ENCODE measurements around the gene ITM2B. TPM values are rescaled to one million over a fixed set of nuclear protein-coding genes. Genes with fewer than 3 reads are reported as not detected.

Gene ITM2B
- total RNA-seq, 2 experiments from 2014 or later = 305 to 323 TPM

- no peak overlapping the region for H3K4me3 ChIP-seq (ENCODE audit: low read length)
- no peaks in the 10 kb centered on the region for H3K27me3 ChIP-seq (ENCODE audit: control insufficient read depth in 1 of 2, insufficient read depth in 2 of 2, low read length in 2 of 2)
- TF ChIP-seq, protein P1, sequence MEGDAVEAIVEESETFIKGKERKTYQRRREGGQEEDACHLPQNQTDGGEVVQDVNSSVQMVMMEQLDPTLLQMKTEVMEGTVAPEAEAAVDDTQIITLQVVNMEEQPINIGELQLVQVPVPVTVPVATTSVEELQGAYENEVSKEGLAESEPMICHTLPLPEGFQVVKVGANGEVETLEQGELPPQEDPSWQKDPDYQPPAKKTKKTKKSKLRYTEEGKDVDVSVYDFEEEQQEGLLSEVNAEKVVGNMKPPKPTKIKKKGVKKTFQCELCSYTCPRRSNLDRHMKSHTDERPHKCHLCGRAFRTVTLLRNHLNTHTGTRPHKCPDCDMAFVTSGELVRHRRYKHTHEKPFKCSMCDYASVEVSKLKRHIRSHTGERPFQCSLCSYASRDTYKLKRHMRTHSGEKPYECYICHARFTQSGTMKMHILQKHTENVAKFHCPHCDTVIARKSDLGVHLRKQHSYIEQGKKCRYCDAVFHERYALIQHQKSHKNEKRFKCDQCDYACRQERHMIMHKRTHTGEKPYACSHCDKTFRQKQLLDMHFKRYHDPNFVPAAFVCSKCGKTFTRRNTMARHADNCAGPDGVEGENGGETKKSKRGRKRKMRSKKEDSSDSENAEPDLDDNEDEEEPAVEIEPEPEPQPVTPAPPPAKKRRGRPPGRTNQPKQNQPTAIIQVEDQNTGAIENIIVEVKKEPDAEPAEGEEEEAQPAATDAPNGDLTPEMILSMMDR (IDR thresholded peaks at IDR 0.05) = no peak
- no peaks in the 10 kb centered on the region for H3K9me3 Mint-ChIP-seq
- no peak overlapping the region for H3K27ac ChIP-seq (ENCODE audit: low read depth in 1 of 2, low read length in 2 of 2)
- ChIA-PET POLR2A (no interaction called here), CTCF (no interaction called here)
- H3K4me1 ChIP-seq (ENCODE audit: insufficient read depth, low read length) = no peaks in the 10 kb centered on the region
- no peak overlapping the region for H3K27ac Mint-ChIP-seq
- intact Hi-C loops (cut with DNase I, micrococcal nuclease) = no loop called here
- H3K27me3 Mint-ChIP-seq = peaks cover 20% of the 10 kb centered on the region
- DNase-seq (no peak), ATAC-seq (ENCODE audit: poor library complexity) (no peak)
- H3K36me3 ChIP-seq (ENCODE audit: insufficient read depth, low read length) = no peaks in the 10 kb centered on the region
- H3K4me1 Mint-ChIP-seq (ENCODE audit: low read depth) = no peaks in the 10 kb centered on the region
- H3K4me3 Mint-ChIP-seq = no peak overlapping the region
- no peaks in the 10 kb centered on the region for H3K36me3 Mint-ChIP-seq (ENCODE audit: low read depth)
- H3K9me3 ChIP-seq (ENCODE audit: control insufficient read depth in 1 of 2, insufficient read depth in 1 of 2, low read length in 2 of 2) = no peaks in the 10 kb centered on the region
These were observed 59.6 kb downstream of the ITM2B start for GRCh38 chr13:48292650-48293049.

DNA sequence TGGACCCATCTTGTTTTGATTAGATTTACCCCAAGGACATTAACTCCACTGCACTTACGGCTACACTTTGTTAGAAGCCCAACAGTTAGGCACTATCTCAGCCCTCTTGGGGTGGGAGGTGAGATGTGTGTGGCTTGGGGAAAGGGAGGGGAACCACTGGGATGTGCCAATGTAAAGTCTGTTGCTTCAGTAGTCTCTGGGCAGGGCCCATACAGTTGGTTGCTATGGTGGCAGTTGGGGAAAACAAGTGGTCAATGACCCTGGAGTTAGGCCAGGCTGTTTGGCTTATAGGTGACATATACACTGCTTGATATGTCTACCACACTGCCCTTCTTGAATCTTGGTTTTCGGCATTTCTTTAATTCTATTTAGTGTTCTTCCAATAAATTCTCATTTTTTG lies 61.6 kb downstream of the ITM2B start:
- H3K27ac ChIP-seq (ENCODE audit: low read depth in 1 of 2, low read length in 2 of 2) = no peak overlapping the region
- no peaks in the 10 kb centered on the region for H3K9me3 Mint-ChIP-seq
- H3K27me3 ChIP-seq (ENCODE audit: control insufficient read depth in 1 of 2, insufficient read depth in 2 of 2, low read length in 2 of 2) = no peaks in the 10 kb centered on the region
- H3K9me3 ChIP-seq (ENCODE audit: control insufficient read depth in 1 of 2, insufficient read depth in 1 of 2, low read length in 2 of 2) = no peaks in the 10 kb centered on the region
- CTCF ChIA-PET = no interaction called here
- ATAC-seq (ENCODE audit: poor library complexity) (no peak), DNase-seq (no peak)
- no peak overlapping the region for H3K27ac Mint-ChIP-seq
- TF ChIP-seq, protein P1 (IDR thresholded peaks at IDR 0.05) = no peak
- no peaks in the 10 kb centered on the region for H3K4me1 Mint-ChIP-seq (ENCODE audit: low read depth)
- H3K27me3 Mint-ChIP-seq = peaks cover 12% of the 10 kb centered on the region
- POLR2A ChIA-PET = no interaction called here
- intact Hi-C loops (cut with DNase I, micrococcal nuclease) = no loop called here
- no peaks in the 10 kb centered on the region for H3K36me3 ChIP-seq (ENCODE audit: insufficient read depth, low read length)
- no peak overlapping the region for H3K4me3 ChIP-seq (ENCODE audit: low read length)
- H3K4me1 ChIP-seq (ENCODE audit: insufficient read depth, low read length) = no peaks in the 10 kb centered on the region
- no peak overlapping the region for H3K4me3 Mint-ChIP-seq
- no peaks in the 10 kb centered on the region for H3K36me3 Mint-ChIP-seq (ENCODE audit: low read depth)

DNA sequence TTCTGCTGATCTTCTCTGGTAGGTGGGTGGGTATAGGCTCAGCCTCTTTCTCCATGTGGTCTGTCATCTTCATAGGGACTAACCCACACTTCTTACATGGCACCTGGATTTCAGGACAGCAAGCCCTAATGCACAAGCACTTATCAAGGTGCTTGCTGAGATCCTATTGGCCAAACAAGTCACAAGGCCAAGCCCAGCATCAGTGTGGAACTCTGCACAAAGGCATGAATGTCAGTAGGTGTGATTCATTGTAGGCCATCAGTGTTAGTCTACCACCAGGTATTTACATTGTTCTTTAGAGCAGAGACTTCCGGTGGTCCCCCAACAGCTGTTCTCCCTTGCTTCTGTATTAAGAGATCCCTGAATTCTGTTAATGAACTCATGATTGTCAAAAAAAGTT lies 62.3 kb downstream of the ITM2B start:
- Histone ChIP-seq H3K4me3 (ENCODE audit: low read length) (no peak overlapping the region), H3K9me3 (ENCODE audit: control insufficient read depth in 1 of 2, insufficient read depth in 1 of 2, low read length in 2 of 2) (no peaks in the 10 kb centered on the region), H3K36me3 (ENCODE audit: insufficient read depth, low read length) (no peaks in the 10 kb centered on the region), H3K4me1 (ENCODE audit: insufficient read depth, low read length) (no peaks in the 10 kb centered on the region), H3K27me3 (ENCODE audit: control insufficient read depth in 1 of 2, insufficient read depth in 2 of 2, low read length in 2 of 2) (no peaks in the 10 kb centered on the region), H3K27ac (ENCODE audit: low read depth in 1 of 2, low read length in 2 of 2) (no peak overlapping the region)
- CTCF ChIA-PET = no interaction called here
- intact Hi-C loops (cut with DNase I, micrococcal nuclease) = no loop called here
- no peak overlapping the region for H3K4me3 Mint-ChIP-seq
- POLR2A ChIA-PET = no interaction called here
- H3K9me3 Mint-ChIP-seq = no peaks in the 10 kb centered on the region
- no peak overlapping the region for H3K27ac Mint-ChIP-seq
- no peak for ATAC-seq (ENCODE audit: poor library complexity)
- H3K36me3 Mint-ChIP-seq (ENCODE audit: low read depth) = no peaks in the 10 kb centered on the region
- DNase-seq = no peak
- peaks cover 8% of the 10 kb centered on the region for H3K27me3 Mint-ChIP-seq
- H3K4me1 Mint-ChIP-seq (ENCODE audit: low read depth) = no peaks in the 10 kb centered on the region
- TF ChIP-seq, protein P1 (IDR thresholded peaks at IDR 0.05) = no peak

All from CD4-positive, alpha-beta T cell (primary cell).